Calu3 (cell line): ENCODE results near the gene RXRA. TPM values are rescaled to one million over a fixed set of nuclear protein-coding genes. Genes with fewer than 3 reads are reported as not detected.

Experiments used
- BruUV-seq: library from RNA; stranded (reverse); fragments of 400-500 nt; replicated peaks from 2 replicates; lab custom pipeline; 2021; lab: Mats Ljungman, UMichigan
- CTCF ChIA-PET: fragments of 300-600 bp; sonication (Branson Sonifier 250); formaldehyde crosslinking; loops from one replicate; lab custom pipeline; 2022; ENCODE audit warnings: antibody characterized with exemption; lab: Charles Lee
- DNase-seq: peaks from one replicate; pipeline ENCODE4 v3.0.0; 2022
- H3K27ac Mint-ChIP-seq: one replicate; pipeline ENCODE4 v1.8.0; 2022; ENCODE audit warnings: mixed read lengths; ENCODE audit not compliant: unreplicated experiment
- H3K27me3 Mint-ChIP-seq: one replicate; pipeline ENCODE4 v1.8.0; 2022; ENCODE audit warnings: mixed read lengths; ENCODE audit not compliant: unreplicated experiment
- H3K36me3 Mint-ChIP-seq: one replicate; pipeline ENCODE4 v1.8.0; 2022; ENCODE audit warnings: mild to moderate bottlenecking, moderate library complexity, mixed read lengths; ENCODE audit not compliant: insufficient read depth, unreplicated experiment
- H3K4me1 Mint-ChIP-seq: one replicate; pipeline ENCODE4 v1.8.0; 2022; ENCODE audit warnings: mild to moderate bottlenecking, low read depth, mixed read lengths; ENCODE audit not compliant: unreplicated experiment
- H3K4me3 Mint-ChIP-seq: one replicate; pipeline ENCODE4 v1.8.0; 2022; ENCODE audit warnings: mild to moderate bottlenecking, low read depth, moderate library complexity, mixed read lengths; ENCODE audit not compliant: unreplicated experiment
- H3K9me3 Mint-ChIP-seq: one replicate; pipeline ENCODE4 v1.8.0; 2022; ENCODE audit warnings: low read depth, mixed read lengths; ENCODE audit not compliant: unreplicated experiment
- intact Hi-C: fragments of 100-400 bp; cut with micrococcal nuclease; formaldehyde crosslinking; loops from one replicate; pipeline ENCODE4 v1.10.0; 2022; ENCODE audit not compliant: unreplicated experiment
- total RNA-seq: library from RNA; stranded (reverse); gene quantifications from 2 replicates; pipeline ENCODE4 v1.2.3, GENCODE V29; 2022
- TF ChIP-seq, protein P1 (sequence below): fragments of 200-600 bp; IDR thresholded peaks from one replicate; pipeline ENCODE4 v1.8.0; 2022; ENCODE audit warnings: antibody characterized with exemption; ENCODE audit not compliant: unreplicated experiment

RXRA gene
- total RNA-seq, 1 experiment from 2014 or later = 15.0 TPM

DNA sequence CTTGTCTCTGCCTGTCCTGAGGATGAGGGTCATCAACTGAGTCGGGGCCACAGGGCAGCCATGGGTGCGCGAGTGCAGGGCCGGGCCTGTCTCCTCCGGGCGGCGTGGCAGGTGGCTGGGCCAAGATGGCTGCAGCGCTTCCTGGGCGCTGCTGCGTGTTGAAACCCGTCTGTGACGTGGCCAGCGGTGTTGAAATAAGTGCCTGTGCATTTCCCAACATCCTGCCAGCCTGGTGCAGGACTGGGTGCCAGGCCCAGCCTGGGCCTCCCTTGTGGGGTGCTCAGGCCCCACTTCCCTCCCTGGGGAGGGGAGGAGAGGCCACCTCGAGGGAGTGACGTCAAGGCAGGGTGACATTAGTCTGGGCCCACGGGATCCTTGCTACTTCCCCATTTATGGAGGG is 45.5 kb downstream of the RXRA start:
- no TSS peak for BruUV-seq
- intact Hi-C loops = no loop called here
- Mint-ChIP-seq H3K4me1 (peaks cover 16% of the 10 kb centered on the region), H3K9me3 (no peaks in the 10 kb centered on the region), H3K27ac (no peak overlapping the region), H3K27me3 (no peaks in the 10 kb centered on the region), H3K36me3 (peaks cover 4% of the 10 kb centered on the region), H3K4me3 (no peak overlapping the region)
- CTCF ChIA-PET = no interaction called here
- no peak for DNase-seq
- TF ChIP-seq, protein P1, sequence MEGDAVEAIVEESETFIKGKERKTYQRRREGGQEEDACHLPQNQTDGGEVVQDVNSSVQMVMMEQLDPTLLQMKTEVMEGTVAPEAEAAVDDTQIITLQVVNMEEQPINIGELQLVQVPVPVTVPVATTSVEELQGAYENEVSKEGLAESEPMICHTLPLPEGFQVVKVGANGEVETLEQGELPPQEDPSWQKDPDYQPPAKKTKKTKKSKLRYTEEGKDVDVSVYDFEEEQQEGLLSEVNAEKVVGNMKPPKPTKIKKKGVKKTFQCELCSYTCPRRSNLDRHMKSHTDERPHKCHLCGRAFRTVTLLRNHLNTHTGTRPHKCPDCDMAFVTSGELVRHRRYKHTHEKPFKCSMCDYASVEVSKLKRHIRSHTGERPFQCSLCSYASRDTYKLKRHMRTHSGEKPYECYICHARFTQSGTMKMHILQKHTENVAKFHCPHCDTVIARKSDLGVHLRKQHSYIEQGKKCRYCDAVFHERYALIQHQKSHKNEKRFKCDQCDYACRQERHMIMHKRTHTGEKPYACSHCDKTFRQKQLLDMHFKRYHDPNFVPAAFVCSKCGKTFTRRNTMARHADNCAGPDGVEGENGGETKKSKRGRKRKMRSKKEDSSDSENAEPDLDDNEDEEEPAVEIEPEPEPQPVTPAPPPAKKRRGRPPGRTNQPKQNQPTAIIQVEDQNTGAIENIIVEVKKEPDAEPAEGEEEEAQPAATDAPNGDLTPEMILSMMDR = no peak

DNA sequence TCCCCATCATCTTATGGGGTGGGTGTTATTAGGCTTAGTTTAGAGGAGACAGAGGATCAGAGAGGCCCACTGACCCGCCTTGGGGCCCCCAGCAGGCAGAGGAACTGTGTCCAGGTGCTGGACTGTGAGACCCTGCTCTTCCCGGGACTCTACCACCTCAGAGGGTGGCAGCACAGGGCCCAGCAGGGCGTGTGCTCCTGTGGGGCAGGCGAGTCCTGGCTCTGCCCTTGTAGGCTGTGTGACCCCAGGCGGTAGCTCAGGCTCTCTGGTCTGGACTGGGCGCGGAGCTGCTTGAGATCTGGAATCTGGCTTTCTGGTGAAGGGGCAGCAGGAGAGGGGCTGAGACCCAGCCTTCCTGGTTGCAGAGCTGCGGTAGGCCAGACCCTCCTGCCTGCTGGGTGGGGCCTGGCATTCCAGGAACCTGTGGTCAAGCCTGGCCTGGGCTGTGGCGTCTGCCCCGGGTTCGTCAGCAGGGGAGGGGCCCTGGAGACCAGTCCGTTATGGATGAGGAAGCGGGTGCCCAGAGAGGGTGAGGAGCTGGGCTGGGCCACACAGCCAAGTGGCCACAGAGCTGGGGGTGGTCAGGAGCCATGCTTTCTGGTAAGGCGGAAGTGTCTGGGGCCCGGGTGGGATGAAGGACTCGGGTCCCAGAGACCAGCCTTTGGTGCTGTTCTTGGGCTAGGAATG is 46.5 kb downstream of the RXRA start:
- intact Hi-C loops = no loop called here
- DNase-seq = no peak
- no peak overlapping the region for H3K27ac Mint-ChIP-seq
- H3K27me3 Mint-ChIP-seq = no peaks in the 10 kb centered on the region
- H3K36me3 Mint-ChIP-seq = peaks cover 4% of the 10 kb centered on the region
- H3K9me3 Mint-ChIP-seq = no peaks in the 10 kb centered on the region
- CTCF ChIA-PET = no interaction called here
- H3K4me1 Mint-ChIP-seq = peaks cover 24% of the 10 kb centered on the region
- no TSS peak for BruUV-seq
- H3K4me3 Mint-ChIP-seq = no peak overlapping the region
- TF ChIP-seq, protein P1 = no peak

DNA sequence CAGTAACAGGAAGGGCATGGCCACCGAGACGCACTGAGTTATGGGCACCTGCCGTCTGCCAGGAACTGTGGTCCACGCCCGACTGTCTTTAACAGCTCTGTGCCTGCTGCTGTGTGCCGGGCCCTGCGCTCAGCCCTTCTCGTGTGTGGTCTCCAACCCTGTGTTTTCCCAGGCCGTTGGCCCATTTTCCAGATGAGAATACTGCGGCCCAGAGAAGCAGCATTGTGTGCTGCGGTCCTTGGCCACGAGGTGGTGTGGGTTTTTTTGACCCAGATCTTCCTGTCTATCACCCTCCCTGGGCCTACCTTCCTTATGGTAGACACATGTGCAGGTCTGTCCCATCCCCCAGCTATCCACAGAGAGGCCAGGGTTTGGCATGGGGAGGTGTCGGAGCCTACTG is 47.0 kb downstream of the RXRA start:
- no peaks in the 10 kb centered on the region for H3K27me3 Mint-ChIP-seq
- DNase-seq = no peak
- no peak overlapping the region for H3K4me3 Mint-ChIP-seq
- H3K4me1 Mint-ChIP-seq = peaks cover 26% of the 10 kb centered on the region
- TF ChIP-seq, protein P1 = no peak
- CTCF ChIA-PET = no interaction called here
- intact Hi-C loops = no loop called here
- H3K36me3 Mint-ChIP-seq = peaks cover 4% of the 10 kb centered on the region
- no peaks in the 10 kb centered on the region for H3K9me3 Mint-ChIP-seq
- no TSS peak for BruUV-seq
- no peak overlapping the region for H3K27ac Mint-ChIP-seq

DNA sequence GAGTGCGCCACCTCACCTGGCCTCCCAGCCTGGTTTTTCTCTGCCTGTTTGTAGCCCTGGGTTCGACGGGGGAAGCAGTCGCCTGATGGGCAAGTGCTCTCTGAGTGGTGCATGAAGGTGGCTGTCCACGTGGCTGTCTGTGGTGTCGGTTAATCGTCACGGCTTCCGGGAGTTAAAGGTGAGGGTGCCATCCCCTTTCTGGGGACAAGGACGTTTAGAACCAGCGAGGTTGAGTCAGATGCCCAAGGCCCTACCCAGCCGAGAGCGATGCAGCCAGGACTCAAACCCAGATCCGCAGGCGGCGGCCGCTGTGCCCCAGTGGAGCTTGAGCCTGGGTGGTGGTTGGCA is 47.7 kb downstream of the RXRA start:
- Mint-ChIP-seq H3K4me1 (peaks cover 20% of the 10 kb centered on the region), H3K27ac (no peak overlapping the region), H3K4me3 (no peak overlapping the region), H3K27me3 (no peaks in the 10 kb centered on the region), H3K9me3 (no peaks in the 10 kb centered on the region), H3K36me3 (peaks cover 4% of the 10 kb centered on the region)
- no peak for DNase-seq
- intact Hi-C loops = no loop called here
- BruUV-seq = no TSS peak
- TF ChIP-seq, protein P1 = no peak
- CTCF ChIA-PET = no interaction called here
